Measurements from ENCODE around the gene SHC3.

DNA sequence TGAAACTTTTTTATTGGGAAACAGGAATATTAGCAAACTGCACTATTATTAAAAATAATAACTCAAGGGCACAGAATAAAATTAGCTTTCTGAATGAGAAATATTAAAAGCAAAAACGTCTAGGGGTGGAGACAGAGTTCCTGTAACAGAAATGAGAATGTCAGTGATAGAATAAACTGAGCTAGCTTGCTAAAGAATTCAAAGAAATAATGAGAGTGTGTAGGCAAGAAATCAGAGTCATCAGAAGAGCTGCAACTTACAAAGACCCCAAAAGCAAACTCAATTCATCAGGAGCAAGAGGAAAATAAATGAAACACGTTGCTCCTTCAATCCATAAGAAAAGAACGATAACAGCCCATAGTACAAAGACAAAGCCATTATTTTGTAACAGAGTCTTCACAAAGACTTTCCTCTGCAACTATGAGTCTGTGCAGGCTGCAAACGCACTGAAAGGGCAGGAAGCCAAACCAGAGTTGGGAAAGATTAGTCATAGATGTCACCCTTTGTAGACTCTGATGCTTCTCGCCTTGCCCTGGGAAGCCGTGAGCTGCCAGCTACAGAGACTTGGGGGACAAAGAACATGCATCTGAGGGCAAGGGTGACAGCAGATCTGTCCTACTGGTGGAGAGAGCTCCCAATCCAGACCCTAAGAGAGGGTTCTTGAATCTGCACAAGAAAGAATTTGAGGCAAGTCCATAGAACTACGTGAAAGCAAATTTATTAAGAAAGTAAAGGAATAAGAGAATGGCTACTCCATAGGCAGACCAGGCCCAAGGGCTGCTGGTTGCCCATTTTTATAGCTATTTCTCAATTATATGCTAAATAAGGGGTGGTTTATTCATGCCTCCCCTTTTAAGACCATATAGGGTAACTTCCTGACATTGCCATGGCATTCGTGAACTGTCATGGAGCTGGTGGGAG, 40.8 kb downstream of the SHC3 start:
- TF ChIP-seq, protein P1, sequence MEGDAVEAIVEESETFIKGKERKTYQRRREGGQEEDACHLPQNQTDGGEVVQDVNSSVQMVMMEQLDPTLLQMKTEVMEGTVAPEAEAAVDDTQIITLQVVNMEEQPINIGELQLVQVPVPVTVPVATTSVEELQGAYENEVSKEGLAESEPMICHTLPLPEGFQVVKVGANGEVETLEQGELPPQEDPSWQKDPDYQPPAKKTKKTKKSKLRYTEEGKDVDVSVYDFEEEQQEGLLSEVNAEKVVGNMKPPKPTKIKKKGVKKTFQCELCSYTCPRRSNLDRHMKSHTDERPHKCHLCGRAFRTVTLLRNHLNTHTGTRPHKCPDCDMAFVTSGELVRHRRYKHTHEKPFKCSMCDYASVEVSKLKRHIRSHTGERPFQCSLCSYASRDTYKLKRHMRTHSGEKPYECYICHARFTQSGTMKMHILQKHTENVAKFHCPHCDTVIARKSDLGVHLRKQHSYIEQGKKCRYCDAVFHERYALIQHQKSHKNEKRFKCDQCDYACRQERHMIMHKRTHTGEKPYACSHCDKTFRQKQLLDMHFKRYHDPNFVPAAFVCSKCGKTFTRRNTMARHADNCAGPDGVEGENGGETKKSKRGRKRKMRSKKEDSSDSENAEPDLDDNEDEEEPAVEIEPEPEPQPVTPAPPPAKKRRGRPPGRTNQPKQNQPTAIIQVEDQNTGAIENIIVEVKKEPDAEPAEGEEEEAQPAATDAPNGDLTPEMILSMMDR (IDR thresholded peaks at IDR 0.05 in 2 of 3, conservative IDR thresholded peaks at IDR 0.05 in 1 of 3; ENCODE audit: insufficient read depth in 2 of 3, low read depth in 1 of 3, low read length in 3 of 3) = no peak
- TF ChIP-seq, protein P2, sequence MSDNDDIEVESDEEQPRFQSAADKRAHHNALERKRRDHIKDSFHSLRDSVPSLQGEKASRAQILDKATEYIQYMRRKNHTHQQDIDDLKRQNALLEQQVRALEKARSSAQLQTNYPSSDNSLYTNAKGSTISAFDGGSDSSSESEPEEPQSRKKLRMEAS (CRISPR knock-in tag; IDR thresholded peaks at IDR 0.05) = no peak
- TF ChIP-seq POLR2AphosphoS5 (IDR thresholded peaks at IDR 0.05; ENCODE audit: control insufficient read depth, insufficient read depth, low read depth, low read length) = no peak
- TF ChIP-seq, protein P3, sequence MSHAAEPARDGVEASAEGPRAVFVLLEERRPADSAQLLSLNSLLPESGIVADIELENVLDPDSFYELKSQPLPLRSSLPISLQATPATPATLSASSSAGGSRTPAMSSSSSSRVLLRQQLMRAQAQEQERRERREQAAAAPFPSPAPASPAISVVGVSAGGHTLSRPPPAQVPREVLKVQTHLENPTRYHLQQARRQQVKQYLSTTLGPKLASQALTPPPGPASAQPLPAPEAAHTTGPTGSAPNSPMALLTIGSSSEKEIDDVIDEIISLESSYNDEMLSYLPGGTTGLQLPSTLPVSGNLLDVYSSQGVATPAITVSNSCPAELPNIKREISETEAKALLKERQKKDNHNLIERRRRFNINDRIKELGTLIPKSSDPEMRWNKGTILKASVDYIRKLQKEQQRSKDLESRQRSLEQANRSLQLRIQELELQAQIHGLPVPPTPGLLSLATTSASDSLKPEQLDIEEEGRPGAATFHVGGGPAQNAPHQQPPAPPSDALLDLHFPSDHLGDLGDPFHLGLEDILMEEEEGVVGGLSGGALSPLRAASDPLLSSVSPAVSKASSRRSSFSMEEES (CRISPR knock-in tag; IDR thresholded peaks at IDR 0.05) = no peak
- TF ChIP-seq, protein P4, sequence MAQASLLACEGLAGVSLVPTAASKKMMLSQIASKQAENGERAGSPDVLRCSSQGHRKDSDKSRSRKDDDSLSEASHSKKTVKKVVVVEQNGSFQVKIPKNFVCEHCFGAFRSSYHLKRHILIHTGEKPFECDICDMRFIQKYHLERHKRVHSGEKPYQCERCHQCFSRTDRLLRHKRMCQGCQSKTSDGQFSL (CRISPR knock-in tag; IDR thresholded peaks at IDR 0.05) = no peak
- TF ChIP-seq, protein P4 (tag; IDR thresholded peaks at IDR 0.05) = no peak
- no peak for TF ChIP-seq BHLHE40 (IDR thresholded peaks at IDR 0.05; ENCODE audit: low read length)
